COLO668 (cell line): ENCODE results near the gene ANKRD13D.

Source experiments
- DNase-seq: peaks from one replicate; lab custom pipeline; 2025; ENCODE audit not compliant: unreplicated experiment; lab: John Stamatoyannopoulos, UW

ANKRD13D gene

DNA sequence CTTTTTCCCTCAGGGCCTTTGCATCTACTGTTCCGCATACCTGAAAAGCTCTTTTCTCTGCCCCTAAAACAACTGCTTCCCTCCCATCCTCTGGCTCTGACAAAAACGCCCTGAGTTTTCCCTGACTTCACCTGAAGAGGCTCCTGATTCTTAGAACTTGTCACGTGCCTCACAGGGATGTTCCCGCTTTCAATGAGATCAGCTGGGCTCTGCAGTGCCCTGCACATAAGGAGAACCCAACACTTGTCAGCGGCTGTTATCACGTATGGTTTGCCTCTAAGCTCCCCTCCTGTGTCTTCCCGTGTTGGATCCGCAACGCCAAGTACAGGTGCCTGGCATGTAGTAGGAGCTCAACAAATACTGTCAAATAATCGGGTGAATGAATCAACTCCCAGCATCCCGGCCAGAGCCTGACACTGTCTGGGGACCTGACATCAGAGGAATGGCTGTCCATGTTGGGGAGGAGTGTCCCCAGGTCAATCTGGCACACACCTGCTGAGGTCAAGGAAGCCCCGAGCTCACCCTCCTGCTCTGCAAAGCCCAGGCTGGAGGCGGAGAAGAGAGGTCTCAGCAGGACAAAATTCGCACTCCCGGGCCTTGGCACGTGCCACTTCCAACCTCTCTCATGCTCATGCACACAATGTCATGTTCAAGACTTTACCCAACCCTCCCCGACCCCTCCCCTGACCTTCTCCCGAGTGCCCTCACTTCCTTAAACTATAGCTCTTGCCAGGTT, 27.0 kb upstream of the ANKRD13D start:
- DNase-seq = no peak

DNA sequence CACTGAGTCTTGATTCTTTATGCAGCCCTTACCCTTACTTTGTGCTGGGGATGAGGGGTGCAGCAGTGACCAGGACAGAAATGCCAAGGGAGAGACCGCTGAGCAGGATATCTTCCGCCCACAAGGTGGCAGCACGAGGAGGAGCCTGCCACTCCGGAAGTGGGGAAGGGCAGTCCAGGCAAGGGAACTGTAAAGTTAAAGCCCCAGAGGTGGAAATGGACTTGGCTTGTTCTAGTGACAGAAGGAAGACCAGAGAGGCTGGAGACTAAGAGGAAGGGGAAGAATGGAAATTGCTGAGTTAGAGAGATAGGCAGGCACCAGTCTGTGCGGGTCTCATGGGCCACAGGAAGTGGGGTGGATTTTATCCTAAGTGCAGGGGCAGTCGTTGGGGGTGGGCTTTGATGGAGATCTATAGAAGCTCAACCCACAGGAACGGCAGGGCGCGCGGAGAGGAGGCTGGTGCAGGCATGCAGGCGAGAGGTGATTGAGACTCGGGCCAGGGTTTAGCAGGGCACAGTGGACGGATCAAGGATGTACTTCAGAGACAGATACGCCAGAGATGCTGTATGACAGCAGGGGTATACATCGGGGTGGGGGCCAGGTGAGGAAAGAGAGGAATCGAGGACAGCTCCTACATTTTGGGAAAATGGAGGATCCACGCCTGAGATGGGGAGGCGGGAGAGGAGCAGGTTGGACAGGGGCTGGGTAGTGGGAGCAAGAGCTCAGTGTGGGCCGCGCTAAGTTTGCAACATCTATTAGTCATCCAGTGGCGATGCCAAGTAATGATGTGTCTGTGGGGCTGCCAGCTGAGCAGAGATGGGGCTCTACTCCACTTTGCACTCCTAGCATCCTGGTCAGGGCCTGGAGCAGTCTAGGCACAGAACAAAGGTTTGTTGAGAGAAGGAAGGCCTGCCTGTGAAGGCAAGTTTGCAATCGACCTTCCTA, 26.1 kb upstream of the ANKRD13D start:
- peak; percentile 72 for DNase-seq

- DNase-seq = no peak
Observed at GRCh38 chr11:67264260-67264659, 24.8 kb upstream of the ANKRD13D start.

DNA sequence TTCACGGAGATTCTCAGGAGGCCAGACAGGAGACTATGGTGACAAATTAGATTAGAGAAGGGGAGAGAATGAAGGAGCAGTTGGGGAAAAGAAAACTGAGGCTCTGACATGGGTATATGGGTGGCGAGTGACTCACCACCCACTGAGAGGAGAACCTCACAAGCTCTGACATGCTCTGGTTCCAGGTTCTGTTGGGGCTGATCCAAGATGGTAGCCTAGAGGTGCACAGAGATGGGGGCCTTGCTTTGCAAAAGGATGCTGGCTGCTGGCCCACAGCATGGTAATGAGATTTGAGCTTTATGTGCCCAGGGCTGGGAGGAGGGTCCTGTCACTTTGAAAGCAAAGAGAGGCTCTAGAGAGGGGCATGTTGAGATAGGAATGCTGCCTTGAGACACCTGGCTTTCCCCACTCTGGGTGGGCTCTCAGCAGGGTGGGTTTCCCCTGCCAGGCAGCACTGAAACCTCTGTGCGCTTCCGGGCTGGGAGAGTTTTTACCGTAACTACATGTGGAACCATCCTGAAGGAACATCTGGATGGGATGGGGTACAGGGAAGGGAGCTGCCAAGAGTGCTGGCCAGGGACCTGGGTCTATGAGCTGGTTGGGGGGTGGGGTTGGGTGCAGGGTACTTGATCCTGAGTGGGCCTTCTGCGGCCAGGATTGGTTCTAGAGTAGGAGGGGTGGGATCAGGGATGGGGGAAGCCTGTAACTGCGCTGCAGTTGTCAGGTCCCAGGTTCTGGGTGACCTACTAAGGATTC, 24.0 kb upstream of the ANKRD13D start:
- no peak for DNase-seq

- DNase-seq = peak; percentile 83
Observed at GRCh38 chr11:67265633-67266448, 23.3 kb upstream of the ANKRD13D start.

- DNase-seq = peak; percentile 81
Observed at GRCh38 chr11:67266449-67267187, 22.5 kb upstream of the ANKRD13D start, which contains the start of gene GRK2. Gene GRK2 (plus strand): TSS chr11:67266473. CDS start chr11:67266700, 227 bp downstream.

GRCh38 chr11:67267188-67268080, 21.7 kb upstream of the ANKRD13D start:
- peak; percentile 81 for DNase-seq

- no peak for DNase-seq
Observed at GRCh38 chr11:67268081-67268961, 20.8 kb upstream of the ANKRD13D start.

GRCh38 chr11:67268962-67269268, 20.2 kb upstream of the ANKRD13D start:
- no peak for DNase-seq

GRCh38 chr11:67269401-67270255, 19.5 kb upstream of the ANKRD13D start:
- no peak for DNase-seq

DNA sequence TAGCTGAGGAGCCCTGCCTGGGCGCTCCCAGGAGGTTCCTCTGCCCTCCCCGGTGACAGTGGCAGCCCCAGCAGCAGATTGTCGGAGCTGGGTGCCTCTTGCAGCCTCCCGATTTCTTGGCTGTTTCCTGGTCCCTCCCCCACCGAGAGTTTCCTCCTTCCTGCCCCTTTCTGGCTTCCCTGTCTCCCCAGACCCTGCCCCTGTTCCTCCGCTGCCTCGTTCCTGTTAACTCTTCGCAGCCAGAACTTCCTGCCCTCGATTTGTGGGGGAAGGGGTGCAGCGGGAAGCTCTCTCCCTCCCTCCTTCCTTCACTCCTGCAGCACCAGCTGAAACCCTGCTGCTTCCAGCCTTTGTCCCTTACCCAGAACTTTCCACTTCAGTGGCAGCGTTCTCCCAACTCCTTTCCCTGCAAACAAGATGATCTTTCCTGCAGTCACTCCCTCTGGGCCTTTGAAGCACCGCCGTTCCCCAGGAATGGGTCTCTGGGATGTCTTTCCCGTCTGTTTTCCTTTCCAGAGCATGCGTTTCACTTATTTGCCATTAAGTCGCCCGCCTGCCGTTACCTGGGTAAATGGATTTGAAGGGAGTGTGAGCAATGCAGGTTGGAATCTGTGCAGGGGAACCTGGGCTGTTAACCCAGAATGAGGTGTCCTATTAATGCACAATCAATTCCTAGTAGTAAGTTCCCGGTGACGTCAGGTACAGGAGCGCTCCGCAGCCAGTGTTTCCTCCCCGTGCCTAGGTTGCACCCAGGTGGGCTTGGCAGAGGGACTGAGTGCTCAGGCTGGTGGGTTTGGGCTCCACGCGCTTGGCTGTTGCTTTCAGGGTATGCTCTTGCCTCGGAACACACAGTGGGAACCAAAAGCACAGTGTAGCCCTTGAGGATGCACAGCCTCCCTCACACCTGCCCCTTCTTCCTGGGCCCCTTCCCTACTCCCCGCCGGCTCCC, 18.6 kb upstream of the ANKRD13D start:
- peak; percentile 13 for DNase-seq

DNA sequence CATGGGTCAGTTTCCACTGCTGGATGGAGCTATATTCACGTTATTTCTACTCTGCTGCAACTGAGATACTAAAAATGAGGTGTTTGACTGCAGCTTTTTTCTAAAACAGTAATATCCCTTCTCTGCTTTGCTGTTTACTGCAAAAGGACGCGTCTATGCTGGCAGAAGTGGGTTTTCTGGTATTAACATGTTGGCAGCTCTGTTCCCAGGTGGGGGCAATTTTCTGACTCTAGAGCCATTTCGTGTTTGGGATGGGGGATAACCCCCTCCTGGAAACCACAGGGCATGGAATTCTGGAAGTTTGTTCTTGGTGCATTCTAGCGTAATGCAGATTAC, 17.9 kb upstream of the ANKRD13D start:
- DNase-seq = no peak

DNA sequence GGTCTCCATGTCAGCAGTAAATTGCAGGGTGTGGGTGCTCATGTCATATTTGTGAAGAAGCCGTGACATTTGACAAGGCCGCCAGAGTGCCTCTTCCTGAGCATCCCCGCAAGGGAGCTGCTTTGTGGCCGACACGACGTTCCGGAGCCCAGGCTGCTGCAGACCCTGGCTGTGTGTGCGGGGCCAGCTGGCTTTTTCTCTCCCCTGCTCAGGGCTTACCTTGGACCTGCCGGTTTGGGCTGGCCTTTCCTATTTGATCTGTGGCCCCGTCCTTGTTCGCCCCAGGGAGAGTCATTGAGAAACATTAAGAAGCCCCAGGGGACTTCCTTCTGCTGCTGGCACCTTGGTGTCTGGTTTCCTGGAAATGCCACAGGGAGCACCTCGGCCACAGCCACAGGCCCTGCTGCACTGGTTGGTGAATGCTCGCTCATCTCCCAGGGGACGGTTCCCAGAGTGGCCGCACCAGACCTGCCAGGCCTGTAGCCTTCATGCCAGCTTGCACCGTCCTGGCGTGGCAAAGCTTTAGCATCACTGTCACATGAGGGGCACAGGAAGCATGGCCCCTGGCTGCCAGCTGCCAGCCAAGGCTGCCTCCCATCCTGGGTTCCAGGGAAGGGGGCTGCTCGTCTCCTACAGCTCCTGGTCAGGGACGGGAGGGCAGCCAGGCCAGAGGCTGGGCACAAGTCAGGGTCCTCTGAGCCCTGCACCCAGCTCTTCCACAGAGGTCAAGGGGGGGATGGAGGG, 17.4 kb upstream of the ANKRD13D start:
- peak; percentile 24 for DNase-seq

GRCh38 chr11:67272327-67273259, 16.5 kb upstream of the ANKRD13D start:
- DNase-seq = no peak
